ENCODE data around the gene ADGRE2. TPM values are rescaled to one million over a fixed set of nuclear protein-coding genes. Genes with fewer than 3 reads are reported as not detected.
"Not testable (repeated sequence)": the region's sequence is repeated elsewhere in the genome, so short reads cannot be mapped to it uniquely, and the experiment has no call there.

Gene ADGRE2
- total RNA-seq, 4 donors from 2014 or later: 0.05 to 0.40 (median 0.23) TPM

GRCh38 chr19:14770944-14771839 lies 7.2 kb downstream of the ADGRE2 start:
- Histone ChIP-seq H3K36me3 (no peaks in the 10 kb centered on the region), H3K27ac (no peak overlapping the region), H3K27me3 (peaks cover 0 to 5% (median 3%) of the 10 kb centered on the region in 3 donors), H3K9me3 (no peaks in the 10 kb centered on the region), H3K4me3 (no peak overlapping the region), H3K4me1 (no peaks in the 10 kb centered on the region)
- in situ Hi-C loops (cut with MboI; ENCODE audit: low sequenced_read_pairs in 4 of 4) (no loop called here), intact Hi-C loops (cut with DNase I; ENCODE audit: low total_unique reads) (no loop called here)
- ATAC-seq (no peak), DNase-seq (no peak)
- TF ChIP-seq POLR2A (IDR thresholded peaks at IDR 0.05) (no peak), CTCF (IDR thresholded peaks at IDR 0.05 in 4 of 5, conservative IDR thresholded peaks at IDR 0.05 in 1 of 5) (no peak)

DNA sequence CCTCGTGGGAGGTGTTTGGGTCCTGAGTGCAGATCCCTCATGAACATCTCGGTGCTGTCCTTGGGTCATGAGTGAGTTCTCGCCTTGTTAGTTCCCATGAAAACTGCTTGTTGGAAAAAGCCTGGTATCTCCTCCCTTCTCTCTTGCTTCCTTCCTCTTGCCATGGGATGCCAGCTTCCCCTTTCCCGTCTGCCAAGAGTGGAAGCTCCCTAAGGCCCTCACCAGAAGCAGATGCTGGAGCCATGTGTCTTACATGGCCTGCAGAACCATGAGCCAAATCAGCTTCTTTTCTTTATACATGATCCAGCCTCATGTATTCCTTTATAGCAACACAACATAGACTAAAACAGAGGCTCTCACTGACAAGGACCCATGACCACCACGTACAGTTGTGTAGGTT lies 8.2 kb downstream of the ADGRE2 start:
- in situ Hi-C loops (cut with MboI; ENCODE audit: low sequenced_read_pairs in 4 of 4) (no loop called here), intact Hi-C loops (cut with DNase I; ENCODE audit: low total_unique reads) (no loop called here)
- Histone ChIP-seq H3K27ac (no peak overlapping the region), H3K27me3 (no peaks in the 10 kb centered on the region), H3K9me3 (no peaks in the 10 kb centered on the region), H3K36me3 (no peaks in the 10 kb centered on the region), H3K4me1 (no peaks in the 10 kb centered on the region), H3K4me3 (no peak overlapping the region)
- ATAC-seq (no peak), DNase-seq (no peak)
- no peak for TF ChIP-seq POLR2A (IDR thresholded peaks at IDR 0.05)

DNA sequence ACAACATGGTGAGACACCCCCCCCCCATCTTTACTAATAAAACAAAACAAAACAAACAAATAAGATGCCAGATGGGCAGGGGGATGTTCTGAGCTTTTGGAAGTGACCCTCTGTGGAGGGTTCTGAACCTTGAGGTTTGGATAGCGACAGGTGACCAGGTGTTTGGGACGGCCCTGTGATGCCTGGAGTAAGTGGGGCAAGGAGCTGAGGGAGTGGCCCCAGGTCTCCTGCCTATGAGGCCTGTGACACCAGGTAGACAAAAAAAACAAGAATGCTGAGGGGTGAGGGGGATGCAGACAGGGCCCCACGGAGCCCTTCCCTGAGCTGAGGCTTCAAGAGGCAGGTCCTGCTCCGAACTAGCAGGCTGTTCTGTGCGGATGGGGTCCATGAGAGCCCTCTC lies 9.2 kb downstream of the ADGRE2 start:
- no peaks in the 10 kb centered on the region for H3K4me1 ChIP-seq
- H3K4me3 ChIP-seq: no peak overlapping the region
- in situ Hi-C loops (cut with MboI; ENCODE audit: low sequenced_read_pairs in 4 of 4) (no loop called here), intact Hi-C loops (cut with DNase I; ENCODE audit: low total_unique reads) (no loop called here)
- no peak overlapping the region for H3K27ac ChIP-seq
- DNase-seq: no peak
- no peak for TF ChIP-seq POLR2A (IDR thresholded peaks at IDR 0.05)
- no peak for TF ChIP-seq CTCF (IDR thresholded peaks at IDR 0.05 in 4 of 5, conservative IDR thresholded peaks at IDR 0.05 in 1 of 5)
- H3K27me3 ChIP-seq: no peaks in the 10 kb centered on the region
- H3K9me3 ChIP-seq: no peaks in the 10 kb centered on the region
- ATAC-seq: no peak
- H3K36me3 ChIP-seq: no peaks in the 10 kb centered on the region

- no peaks in the 10 kb centered on the region for H3K36me3 ChIP-seq
- H3K27ac ChIP-seq: no peak overlapping the region
- no peaks in the 10 kb centered on the region for H3K27me3 ChIP-seq
- DNase-seq: no peak
- no peak for TF ChIP-seq POLR2A (IDR thresholded peaks at IDR 0.05)
- no peak for TF ChIP-seq CTCF (IDR thresholded peaks at IDR 0.05 in 4 of 5, conservative IDR thresholded peaks at IDR 0.05 in 1 of 5)
- intact Hi-C loops (cut with DNase I; ENCODE audit: low total_unique reads) (no loop called here), in situ Hi-C loops (cut with MboI; ENCODE audit: low sequenced_read_pairs in 4 of 4) (no loop called here)
- no peak overlapping the region for H3K4me3 ChIP-seq
- ATAC-seq: no peak
- H3K4me1 ChIP-seq: no peaks in the 10 kb centered on the region
- no peaks in the 10 kb centered on the region for H3K9me3 ChIP-seq
Observed at GRCh38 chr19:14768001-14768400, 10.4 kb downstream of the ADGRE2 start.

DNA sequence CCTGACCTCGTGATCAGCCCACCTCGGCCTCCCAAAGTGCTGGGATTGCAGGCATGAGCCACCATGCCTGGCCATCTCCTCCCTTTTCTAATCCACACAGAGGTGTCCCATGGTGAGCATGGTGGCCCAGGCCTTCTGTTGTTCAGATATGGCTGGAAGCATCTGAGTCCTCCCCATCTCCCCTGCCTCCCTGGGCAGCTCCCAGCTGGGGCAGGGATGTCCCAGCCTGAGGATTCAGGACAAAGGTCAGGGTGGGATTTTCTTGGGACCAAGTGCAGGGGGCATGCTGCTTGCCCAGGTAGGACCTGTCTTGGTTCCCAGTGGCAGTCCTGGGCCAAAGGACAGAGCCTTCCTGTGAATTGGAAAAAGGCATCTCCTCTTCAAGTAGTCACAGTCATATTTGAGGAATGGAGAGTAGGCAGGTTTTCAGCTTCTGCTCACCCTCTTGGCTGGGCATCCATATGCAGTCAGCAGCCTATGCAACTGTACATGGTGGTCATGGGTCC lies 10.8 kb downstream of the ADGRE2 start:
- H3K27ac ChIP-seq: no peak overlapping the region
- DNase-seq (no peak), ATAC-seq (no peak)
- intact Hi-C loops (cut with DNase I; ENCODE audit: low total_unique reads): no loop called here
- H3K4me1 ChIP-seq: no peaks in the 10 kb centered on the region
- H3K9me3 ChIP-seq: no peaks in the 10 kb centered on the region
- no peaks in the 10 kb centered on the region for H3K36me3 ChIP-seq
- no peaks in the 10 kb centered on the region for H3K27me3 ChIP-seq
- in situ Hi-C loops (cut with MboI; ENCODE audit: low sequenced_read_pairs in 4 of 4): no loop called here
- TF ChIP-seq CTCF (IDR thresholded peaks at IDR 0.05 in 4 of 5, conservative IDR thresholded peaks at IDR 0.05 in 1 of 5) (no peak), POLR2A (IDR thresholded peaks at IDR 0.05) (no peak)
- H3K4me3 ChIP-seq: no peak overlapping the region

DNA sequence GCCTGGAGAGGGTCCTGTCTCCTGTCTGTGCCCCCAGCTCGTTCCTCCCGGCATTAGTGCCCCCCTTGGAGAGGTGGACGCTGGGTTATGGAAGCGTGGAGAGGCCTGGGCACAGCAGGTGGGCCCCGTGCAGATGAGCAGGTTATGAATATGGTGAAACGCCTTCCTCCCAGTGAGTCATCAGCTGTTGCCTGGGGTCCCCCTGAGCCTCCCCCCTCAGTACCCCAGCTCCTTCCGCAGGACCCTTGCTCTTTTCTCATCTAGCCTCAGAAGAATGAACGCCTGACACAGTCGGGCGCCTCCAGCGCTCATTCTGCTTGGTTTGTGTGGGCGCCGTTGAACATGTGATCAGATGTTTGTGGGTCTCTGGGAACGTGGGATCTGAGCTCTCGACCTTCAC lies 12.5 kb downstream of the ADGRE2 start:
- intact Hi-C loops (cut with DNase I; ENCODE audit: low total_unique reads); H3K4me1 ChIP-seq; H3K27ac ChIP-seq; H3K9me3 ChIP-seq; H3K4me3 ChIP-seq; H3K36me3 ChIP-seq; in situ Hi-C loops (cut with MboI; ENCODE audit: low sequenced_read_pairs in 4 of 4); ATAC-seq; H3K27me3 ChIP-seq; DNase-seq: not testable (repeated sequence)

GRCh38 chr19:14765403-14765802 lies 13.0 kb downstream of the ADGRE2 start:
- H3K4me3 ChIP-seq; H3K4me1 ChIP-seq; in situ Hi-C loops (cut with MboI; ENCODE audit: low sequenced_read_pairs in 4 of 4); ATAC-seq; H3K36me3 ChIP-seq; intact Hi-C loops (cut with DNase I; ENCODE audit: low total_unique reads); H3K9me3 ChIP-seq; DNase-seq; H3K27me3 ChIP-seq; H3K27ac ChIP-seq: not testable (repeated sequence)

Measured in gastrocnemius medialis (tissue), 4 donors.